ENCODE measurements around the gene NDE1. TPM values are rescaled to one million over a fixed set of nuclear protein-coding genes. Genes with fewer than 3 reads are reported as not detected.

The NDE1 gene
- total and polyA plus RNA-seq, 9 of the 15 experiments (the other 6 are each of a cell fraction or from before 2014, with no cell fraction given): 3.1 to 59.9 (median 30.0) TPM

DNA sequence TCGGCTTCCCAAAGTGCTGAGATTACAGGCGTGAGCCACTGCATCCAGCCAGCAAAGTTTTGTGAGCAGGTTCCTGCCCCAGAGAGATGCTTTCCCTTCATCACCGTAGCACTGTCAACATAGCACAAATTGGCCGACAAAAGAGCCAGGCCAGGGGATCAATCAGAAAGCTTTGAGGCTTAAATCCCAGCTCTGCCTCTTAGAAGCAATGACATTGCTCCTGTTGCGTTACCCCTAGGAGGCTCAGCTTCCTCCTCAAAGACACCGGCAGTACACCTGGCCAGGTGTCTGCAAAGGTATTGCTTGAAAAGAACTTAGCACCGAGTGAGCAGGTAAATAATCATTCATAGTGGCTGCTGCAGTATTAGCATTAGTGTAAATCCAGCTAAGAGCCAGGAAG is 86.5 kb downstream of the NDE1 start:
- no peak overlapping the region for H3K4me3 ChIP-seq
- peaks cover 6% of the 10 kb centered on the region for H3K9me3 ChIP-seq (replicated peaks; ENCODE audit: control insufficient read depth, insufficient read depth, low read depth, low read length)
- no peak overlapping the region for H3K4me2 ChIP-seq (ENCODE audit: insufficient read depth, low read length)
- ChIA-PET CTCF (ENCODE audit: low intra/inter-chr PET ratio) (no interaction called here), POLR2A (interaction anchor here (0.6 kb wide), 1 partner anchor 36 kb away, joined by 3 read pairs; no protein-coding TSS in a partner anchor)
- H3K27me3 ChIP-seq (ENCODE audit: control insufficient read depth in 2 of 2, insufficient read depth in 2 of 2, low read length in 2 of 2): peaks cover 19 to 43% of the 10 kb centered on the region in 2 experiments; a peak in 3 of 5 replicates
- no peak overlapping the region for H3K9ac ChIP-seq (ENCODE audit: insufficient read depth in 1 of 2, low read depth in 2 of 2, low read length in 2 of 2)
- H4K20me1 ChIP-seq (replicated peaks; ENCODE audit: control insufficient read depth, insufficient read depth, low read length): no peaks in the 10 kb centered on the region; the same call in 1 of the 2 replicates
- ATAC-seq: no peak
- H3K36me3 ChIP-seq (ENCODE audit: control insufficient read depth, insufficient read depth, low read length): no peaks in the 10 kb centered on the region
- no peaks in the 10 kb centered on the region for H3K79me2 ChIP-seq (ENCODE audit: control insufficient read depth, insufficient read depth, low read length)
- H3K4me1 ChIP-seq (replicated peaks in 1 of 2; ENCODE audit: control insufficient read depth in 2 of 2, insufficient read depth in 2 of 2, low read length in 2 of 2): peaks cover 0 to 3% of the 10 kb centered on the region in 2 experiments; a peak in 1 of 5 replicates
- TF ChIP-seq SRSF3 (IDR thresholded peaks at IDR 0.05; ENCODE audit: insufficient read depth, low read length): no peak
- no peak overlapping the region for H2AFZ ChIP-seq (ENCODE audit: low read depth, low read length)
- no TSS peak for BruUV-seq (replicated peaks)
- intact Hi-C loops (cut with micrococcal nuclease) (no loop called here), in situ Hi-C loops (cut with MboI) (no loop called here)
- FAIRE-seq: no peak
- DNase-seq (ENCODE audit: extremely low read depth in 1 of 4, low spot score in 3 of 4): no peak
- no peaks in the 10 kb centered on the region for H3K9me1 ChIP-seq (ENCODE audit: control insufficient read depth, insufficient read depth, low read length)
- H3K27ac ChIP-seq (ENCODE audit: extremely low read depth, low read depth, low read length): no peak overlapping the region
- 16% methylated on average over 7 of the region's 7 CpGs for WGBS (ENCODE audit: insufficient coverage, low coverage, missing lambda C conversion rate)

DNA sequence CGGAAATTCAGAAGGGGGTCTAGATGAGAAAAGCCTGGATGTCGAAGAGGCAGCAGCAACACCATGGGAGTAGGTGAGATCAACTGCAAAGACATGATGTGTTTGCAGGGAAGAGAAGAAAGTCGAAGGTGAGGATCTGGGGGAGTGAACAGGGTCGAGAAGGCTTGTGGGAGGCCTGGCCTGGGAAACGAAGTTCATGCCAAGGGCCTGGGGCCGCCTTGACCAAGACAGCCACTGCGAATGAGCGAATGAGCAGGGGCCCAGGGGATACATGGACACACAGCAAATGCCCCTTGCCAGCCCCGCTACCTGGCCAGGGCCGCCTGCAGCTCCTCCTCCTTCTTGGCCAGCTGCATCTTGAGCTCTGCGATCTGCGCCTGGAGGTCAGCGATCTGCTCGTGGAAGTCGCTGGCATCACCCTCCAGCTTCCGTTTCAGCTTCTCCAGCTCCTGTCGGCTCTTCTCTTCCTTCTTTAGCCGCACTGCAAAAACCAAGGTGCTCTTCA is 87.1 kb downstream of the NDE1 start:
- H3K27me3 ChIP-seq (ENCODE audit: control insufficient read depth in 2 of 2, insufficient read depth in 2 of 2, low read length in 2 of 2): peaks cover 19 to 47% of the 10 kb centered on the region in 2 experiments; a peak in 3 of 5 replicates
- TF ChIP-seq MIER1 (IDR thresholded peaks at IDR 0.05; ENCODE audit: low read depth): no peak
- no peaks in the 10 kb centered on the region for H3K36me3 ChIP-seq (ENCODE audit: control insufficient read depth, insufficient read depth, low read length)
- no peak overlapping the region for H3K9ac ChIP-seq (ENCODE audit: insufficient read depth in 1 of 2, low read depth in 2 of 2, low read length in 2 of 2)
- H3K9me3 ChIP-seq (replicated peaks; ENCODE audit: control insufficient read depth, insufficient read depth, low read depth, low read length): peaks cover 6% of the 10 kb centered on the region
- no peaks in the 10 kb centered on the region for H3K79me2 ChIP-seq (ENCODE audit: control insufficient read depth, insufficient read depth, low read length)
- ChIA-PET POLR2A (no interaction called here), CTCF (ENCODE audit: low intra/inter-chr PET ratio) (no interaction called here)
- intact Hi-C loops (cut with micrococcal nuclease) (no loop called here), in situ Hi-C loops (cut with MboI) (no loop called here)
- no peak overlapping the region for H3K4me3 ChIP-seq
- ATAC-seq: no peak
- H3K27ac ChIP-seq (ENCODE audit: extremely low read depth, low read depth, low read length): no peak overlapping the region
- BruUV-seq (replicated peaks): no TSS peak
- no peak overlapping the region for H2AFZ ChIP-seq (ENCODE audit: low read depth, low read length)
- peaks cover 0 to 3% of the 10 kb centered on the region in 2 experiments; a peak in 1 of 5 replicates for H3K4me1 ChIP-seq (replicated peaks in 1 of 2; ENCODE audit: control insufficient read depth in 2 of 2, insufficient read depth in 2 of 2, low read length in 2 of 2)
- no peak for DNase-seq (ENCODE audit: extremely low read depth in 1 of 4, low spot score in 3 of 4)
- no peak for FAIRE-seq
- 16% methylated on average over 16 of the region's 18 CpGs for WGBS (ENCODE audit: insufficient coverage, low coverage, missing lambda C conversion rate)
- no peaks in the 10 kb centered on the region; the same call in 1 of the 2 replicates for H4K20me1 ChIP-seq (replicated peaks; ENCODE audit: control insufficient read depth, insufficient read depth, low read length)
- no peaks in the 10 kb centered on the region for H3K9me1 ChIP-seq (ENCODE audit: control insufficient read depth, insufficient read depth, low read length)
- no peak overlapping the region for H3K4me2 ChIP-seq (ENCODE audit: insufficient read depth, low read length)
